ENCODE data around the gene HOXB2.

HOXB2 gene

DNA sequence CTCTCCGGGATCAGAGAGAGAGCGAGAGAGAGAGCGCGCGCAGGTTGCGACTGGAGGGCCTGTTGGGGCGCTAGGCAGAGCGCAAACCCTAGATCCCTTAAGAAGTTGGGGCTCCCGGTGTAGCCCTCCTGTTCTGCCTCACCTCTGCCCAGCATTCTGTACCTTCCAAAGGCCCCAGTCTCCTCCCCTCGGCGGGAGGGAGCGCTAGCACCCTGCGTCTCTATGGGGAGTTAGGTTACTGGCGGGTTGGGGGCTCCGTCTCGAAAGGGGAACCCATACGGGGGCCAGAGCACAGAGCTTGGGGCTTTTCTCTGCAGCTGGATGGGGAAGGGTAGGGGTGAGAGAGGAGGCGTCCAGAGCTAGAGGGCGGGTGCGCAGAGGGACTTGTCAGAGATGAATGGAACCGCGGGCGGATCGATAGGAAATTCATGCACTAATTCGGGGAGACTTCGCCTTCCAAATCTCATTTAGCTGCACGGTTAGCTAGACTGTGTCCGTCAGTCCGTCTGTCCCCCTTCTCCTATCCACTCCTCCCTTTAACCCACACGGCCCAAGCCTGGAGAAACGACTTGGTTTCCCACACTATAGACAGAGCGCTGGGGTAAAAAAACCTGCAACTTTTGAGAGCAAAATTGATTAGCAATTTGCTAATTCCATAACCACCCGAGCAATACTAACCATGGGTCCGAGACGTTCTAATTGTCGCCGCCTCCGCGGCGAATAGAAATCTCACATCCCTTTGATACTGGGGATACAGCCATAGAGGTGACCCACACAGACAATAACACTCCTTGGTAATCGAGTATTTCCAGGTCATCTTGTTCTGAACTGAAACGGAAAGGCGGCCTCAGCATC, 33.9 kb upstream of the HOXB2 start:
- no peak for DNase-seq

DNA sequence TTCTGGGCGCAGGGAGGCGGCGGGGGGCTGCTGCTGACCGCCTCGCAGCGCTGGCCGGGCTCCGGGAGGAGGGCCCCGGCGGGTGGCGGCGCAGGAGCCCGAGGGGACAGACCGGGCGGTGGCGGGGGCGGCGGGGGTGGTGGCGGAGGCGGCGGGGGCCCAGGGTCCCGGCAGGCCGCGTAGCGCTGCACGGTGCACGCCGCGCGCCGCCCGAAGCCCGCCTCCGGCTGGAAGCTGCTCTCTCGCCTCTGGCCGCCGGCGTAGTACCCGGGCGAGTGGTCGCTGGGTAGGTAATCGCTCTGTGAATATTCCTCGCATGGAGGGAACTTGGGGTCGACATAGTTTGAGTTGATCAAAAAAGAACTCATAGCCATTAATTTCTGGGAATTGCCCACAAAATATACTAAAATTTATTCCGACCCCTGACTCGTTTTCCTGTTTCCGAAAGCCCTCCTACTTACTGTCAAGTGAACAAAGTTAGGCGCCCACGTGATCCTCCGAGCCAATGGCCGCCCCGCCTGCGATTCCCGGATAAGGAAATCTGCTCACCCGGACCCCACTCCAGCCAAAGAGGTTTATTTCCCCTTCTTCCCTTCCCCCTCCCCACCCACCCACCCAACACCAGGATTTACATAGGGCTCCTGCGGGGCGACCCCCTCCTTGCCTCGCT, 33.2 kb upstream of the HOXB2 start, which contains the start of gene HOXB4:
HOXB4 (minus strand) TSS at position 405 of the 670 bp plus-strand sequence; CDS start at position 374, 31 bp downstream.
- peak; percentile 87 for DNase-seq

DNA sequence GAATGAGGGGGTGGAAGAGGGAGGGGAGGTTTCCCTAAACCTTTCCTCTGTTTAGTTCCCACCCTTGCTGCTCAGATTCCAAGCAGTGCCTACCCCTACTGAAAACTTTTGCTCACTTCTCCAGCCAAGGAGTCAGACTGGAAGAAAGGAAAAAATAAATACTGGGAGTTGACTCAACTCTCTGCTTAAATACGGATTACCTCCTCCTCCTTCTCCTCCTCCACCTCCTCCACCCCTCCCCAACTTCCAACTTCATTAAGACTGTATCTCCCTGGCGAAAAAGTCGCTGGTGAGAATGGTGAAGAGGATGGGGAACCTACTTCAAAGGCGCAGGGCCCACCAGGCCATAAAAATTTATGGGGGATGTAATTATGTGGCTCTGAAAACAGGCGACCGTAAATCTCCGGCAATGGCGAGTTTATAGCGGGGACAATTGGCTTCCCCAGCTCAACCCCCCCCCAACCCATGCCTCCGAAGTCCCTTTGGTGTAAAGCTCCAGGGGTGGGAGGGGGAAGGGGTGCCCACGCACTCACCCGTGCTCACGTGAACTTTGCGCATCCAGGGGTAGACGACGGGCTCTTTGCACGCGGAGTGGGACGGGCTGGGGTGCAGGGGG, 32.5 kb upstream of the HOXB2 start:
- DNase-seq: no peak

DNA sequence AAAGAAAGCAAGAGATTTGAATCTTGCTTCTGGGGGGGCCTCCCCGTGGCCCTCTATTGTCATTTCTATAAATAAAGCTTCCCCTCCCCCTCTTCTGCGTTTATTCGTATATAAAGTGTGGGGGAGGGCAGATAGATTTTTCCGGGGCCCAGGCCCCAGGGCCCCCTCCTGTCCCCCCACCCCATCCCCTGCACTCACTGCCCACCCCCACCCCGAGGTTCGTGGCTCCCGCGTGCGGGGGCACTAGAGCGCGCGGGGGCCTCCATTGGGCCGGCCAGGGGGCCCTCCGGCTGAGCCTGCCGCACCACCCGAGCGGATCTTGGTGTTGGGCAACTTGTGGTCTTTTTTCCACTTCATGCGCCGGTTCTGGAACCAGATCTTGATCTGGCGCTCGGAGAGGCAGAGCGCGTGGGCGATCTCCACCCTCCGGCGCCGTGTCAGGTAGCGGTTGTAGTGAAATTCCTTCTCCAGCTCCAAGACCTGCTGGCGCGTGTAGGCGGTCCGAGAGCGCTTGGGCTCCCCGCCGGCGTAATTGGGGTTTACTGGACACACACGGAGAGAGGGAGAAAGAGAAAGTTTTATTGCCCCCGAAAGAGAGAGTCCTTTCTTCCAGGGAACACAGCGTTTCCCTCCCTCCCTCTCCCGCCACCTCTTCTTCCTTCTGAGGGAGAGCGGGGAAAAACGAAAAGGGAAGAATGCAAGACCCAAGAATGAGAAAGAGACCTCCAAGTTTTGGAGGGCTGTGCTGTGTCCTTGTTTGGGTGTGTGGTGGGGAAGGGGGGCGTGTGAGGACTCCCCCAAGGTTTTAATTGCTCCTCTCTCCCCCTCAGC, 31.8 kb upstream of the HOXB2 start:
- no peak for DNase-seq

DNA sequence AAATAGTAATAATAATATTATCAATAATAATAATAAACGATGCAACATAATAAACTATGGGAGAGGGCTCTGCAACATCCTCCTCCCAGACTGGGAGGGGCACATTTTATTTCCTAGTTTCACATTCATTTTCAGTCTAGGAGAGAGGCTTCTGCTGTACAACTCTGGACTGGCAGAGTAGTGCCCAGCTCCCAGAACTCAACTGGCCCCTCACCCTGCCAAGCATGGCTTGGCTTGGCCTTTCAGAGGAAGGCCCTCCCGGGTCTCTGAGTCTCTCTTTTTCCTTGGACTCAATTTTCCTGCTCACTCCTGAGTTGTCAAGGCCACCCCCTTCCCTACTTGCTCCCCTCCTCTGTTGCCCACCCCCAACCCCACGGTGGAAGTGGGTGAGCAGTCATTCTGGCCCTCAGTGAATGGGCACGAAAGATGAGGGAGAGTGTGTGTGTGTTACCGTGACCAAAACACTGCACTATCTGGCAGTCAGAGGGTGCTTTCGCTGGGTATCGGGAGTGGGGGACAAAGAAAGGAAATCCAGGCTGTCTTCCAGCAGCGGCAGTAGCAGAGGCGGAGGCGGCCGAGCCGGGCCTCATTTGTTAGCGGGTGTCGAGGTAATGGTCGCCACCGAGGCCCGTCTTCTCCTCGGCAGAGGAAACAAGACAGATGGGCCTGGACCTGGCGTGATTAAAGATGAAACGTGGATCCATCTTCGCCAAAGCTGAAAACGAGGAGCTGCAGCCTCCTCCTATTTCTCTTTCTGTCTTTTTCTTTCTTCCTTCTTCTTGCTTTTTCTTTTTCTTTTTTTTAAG, 31.0 kb upstream of the HOXB2 start:
- no peak for DNase-seq

DNA sequence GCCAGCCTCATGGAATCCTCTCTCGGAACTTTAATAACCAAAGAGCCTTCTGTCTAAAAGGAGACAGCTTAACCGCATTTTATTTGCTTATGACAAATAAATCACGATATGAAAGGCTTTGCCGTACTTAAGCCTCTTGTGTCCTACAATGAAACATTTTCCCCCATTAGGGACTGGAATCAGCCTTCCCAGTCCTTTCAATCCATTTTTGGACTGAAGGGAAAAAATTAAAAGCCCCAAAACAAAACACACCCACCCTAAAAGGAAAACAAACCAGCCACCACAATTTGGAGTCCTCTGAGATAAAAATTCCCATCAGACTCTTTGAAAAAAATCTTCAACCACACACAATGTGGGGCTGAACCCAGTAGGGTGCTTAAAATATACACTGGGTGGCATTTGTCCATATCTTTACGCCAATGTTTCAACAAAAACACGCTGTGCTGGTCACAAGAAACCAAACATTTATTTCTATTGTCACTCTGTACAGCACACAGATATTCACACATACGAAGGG, 30.2 kb upstream of the HOXB2 start:
- no peak for DNase-seq

DNA sequence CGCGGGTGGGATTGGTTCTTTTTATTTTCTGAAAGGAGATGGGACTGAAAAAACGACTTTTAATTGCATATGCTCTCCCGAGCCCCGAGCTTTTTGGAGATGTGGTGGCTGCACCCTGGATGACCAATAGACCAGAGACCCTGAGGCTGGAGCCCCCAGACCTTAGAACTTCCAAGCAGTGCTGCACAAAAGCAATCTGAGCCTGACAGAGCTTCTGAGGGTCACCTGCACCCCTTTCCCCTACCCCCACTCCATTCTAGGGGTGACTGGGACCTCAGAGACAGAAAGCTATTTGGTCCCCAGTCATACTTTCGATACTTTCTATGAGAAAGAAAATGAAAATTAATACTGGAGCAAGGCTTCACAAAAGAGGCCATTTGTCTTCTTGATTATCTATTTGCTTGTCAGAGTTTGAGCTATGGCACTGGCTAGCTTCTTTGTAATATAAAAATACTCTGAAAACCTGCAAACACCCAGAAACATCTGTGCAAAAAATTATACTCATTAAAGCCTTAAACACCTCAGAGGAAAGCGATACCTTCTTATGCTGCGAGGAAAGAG, 29.7 kb upstream of the HOXB2 start:
- no peak for DNase-seq

DNA sequence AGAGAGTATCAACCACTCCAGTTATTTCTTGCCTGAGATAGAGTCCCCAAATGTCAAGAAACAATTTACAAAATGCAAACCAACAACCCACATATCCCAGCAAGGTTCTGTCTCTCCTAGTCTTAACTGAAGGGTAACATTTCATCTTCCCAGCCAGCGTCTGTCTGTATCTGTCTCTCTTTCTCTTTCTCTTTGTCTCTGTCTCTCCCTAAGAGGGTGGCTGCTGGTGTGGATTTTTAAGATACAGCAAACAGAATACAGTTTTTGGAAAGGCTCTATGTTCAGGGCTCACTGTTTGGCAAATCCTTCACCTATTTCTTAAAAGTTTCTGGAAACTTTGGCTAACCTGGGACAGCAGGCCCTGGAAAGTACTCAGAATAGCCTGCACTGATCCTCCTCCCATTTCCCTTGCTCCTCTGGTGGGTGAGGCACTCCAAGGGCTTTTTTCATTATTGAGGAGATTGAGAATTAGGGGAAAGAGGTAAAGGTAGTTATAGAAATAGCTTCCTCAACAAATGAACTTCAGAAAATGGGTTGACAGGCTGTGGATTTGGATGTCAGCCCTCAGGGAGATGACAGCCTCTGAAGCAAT, 27.0 kb upstream of the HOXB2 start:
- DNase-seq: no peak

DNA sequence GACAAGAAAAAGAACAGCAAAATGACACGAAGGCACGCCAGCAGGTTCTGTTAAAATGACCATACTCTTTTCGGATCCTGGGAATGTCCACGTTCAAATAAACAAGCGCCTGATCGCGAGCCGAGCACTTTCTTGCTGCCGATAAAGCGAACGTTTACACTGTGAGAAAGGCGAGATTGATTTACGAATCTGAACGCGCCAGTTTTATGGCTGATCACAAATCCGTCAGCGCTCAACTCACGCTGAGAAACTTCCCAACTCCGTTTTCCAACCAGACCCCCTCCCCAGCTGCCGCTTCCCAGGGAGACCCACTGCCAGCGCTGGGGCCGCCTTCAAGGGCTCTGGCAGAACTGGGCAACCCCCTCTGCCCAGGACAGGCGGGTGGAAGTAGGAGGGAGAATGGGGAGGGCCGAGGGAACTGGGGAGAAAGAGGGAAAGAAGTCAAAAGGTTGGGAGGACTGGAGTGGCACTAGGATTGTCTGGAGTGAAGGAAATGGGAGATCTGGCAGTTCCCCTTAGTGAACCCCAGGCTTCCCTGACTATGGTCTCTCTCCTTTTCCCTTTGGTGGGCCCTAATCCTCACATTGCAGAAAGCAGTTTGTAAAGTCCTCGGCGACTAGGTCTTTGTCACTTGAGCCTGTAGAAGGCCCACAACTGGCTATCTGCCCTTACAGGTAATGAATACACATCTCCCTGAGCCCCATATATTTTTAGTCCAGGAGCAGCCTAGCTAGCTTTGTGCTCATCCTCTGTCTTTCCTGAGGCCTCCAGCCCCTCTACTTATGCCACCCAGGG, 26.3 kb upstream of the HOXB2 start:
- no peak for DNase-seq

DNA sequence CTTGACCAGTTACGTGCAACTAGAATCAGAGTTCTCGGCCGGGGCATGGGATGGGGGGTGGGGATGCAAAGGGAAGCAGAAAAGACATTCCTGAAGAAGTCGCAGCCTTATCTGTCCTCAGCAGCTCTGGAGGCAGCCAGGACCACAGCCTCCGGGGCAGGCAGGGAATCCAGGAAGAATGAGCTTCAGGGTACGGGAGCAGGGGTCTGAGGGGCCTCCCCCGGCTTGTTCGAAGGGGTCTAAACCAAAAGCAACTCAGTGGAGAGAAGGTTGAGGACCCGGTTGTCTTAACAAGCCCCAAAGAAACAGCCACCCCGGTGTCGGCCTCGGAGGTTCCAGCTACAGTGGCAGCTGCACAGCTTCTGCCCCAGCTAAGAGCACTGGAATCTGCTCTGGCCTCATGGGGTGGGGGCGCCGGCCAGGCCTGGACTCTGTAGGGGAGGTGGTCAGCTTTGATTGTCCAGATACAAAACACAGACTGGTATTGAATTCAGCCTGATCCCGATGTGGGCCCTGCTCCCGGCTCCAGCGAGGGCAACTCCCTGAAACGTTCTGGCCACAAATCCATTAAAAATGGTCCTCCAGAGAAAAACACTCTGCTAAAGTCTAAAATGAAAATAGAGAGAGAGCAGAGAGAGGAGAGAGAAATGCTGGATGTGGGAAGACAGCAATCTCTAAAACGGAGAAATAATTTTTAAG, 25.6 kb upstream of the HOXB2 start:
- no peak for DNase-seq

DNA sequence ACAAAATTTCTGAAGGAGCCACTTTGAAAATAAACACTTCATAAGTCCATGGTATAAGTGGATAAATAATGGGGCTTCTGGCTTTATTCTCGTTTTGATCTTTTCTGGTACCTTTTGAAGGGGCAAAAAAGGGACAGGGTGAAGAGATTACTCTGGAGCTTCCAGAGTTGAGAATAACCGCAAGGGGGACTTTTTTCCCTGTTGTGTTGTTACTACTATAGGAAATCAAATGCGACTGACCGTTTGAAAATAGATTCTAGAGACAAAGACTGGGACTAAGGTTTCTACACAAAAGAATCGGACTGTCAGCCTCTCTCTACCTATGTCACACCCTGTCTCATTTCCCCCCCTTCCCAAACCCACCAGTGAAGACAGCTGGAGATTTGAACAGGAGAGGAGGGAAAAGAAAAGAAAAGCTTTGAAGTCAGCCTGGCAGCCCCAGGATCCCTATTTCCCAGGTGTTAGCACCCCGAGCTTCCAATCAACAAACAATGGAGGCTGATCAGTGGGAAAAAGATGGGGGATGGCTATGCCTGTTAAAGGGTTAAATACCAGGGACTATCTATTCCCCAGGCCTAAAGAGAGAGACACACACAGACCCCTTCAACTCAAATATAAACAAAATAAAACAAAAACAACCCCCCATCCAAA, 24.9 kb upstream of the HOXB2 start:
- DNase-seq: no peak

DNA sequence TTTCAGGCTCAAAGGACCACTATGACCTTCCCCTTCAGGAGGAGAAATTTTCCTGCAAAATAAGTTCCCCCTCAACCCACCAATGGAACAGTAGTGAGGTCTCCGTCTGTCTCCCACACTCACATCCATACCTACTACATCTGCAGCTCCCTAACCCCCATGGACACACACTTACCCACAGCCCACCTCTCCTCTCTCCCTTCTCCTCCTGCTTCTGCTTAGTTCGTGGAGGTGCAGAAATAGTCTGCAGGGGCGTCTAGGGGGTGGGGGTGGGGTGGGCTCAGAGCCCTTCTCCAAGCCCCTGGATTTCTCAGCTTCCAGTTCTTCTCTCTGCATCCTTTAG, 24.3 kb upstream of the HOXB2 start:
- DNase-seq: no peak

DNA sequence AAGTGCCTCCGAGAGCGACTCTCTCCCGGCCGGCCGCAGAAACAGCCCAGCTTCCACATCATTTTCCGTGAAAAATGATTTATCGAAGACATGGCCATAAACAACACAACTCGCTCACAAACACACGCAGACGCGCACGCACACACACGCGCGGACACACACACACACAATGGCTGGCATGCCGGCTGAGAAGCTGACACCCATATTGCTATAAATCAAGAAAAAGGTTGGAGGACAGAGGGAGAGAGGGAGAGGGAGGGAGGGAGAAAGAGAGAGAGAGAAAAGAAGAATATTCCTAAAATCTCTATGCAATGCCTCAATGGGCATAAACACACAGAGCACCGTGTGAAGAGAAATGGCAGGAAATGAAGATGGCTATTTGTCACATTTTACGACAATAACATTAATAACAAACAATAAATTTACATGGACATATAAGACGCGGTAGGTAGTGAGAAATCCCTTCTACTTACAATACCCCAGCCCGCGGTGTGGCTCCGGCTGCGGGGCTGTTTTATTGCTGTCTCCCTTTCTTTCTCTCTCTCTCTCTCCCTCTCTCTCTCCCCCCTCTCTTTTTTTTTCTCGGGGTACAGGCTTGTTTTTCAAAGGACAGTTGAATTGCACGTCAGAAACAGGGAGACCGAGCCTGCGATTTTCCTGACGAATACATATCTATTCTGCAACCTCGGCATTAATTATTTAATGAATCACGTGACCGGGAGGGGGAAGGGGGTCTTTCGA, 23.8 kb upstream of the HOXB2 start:
- DNase-seq: no peak

DNA sequence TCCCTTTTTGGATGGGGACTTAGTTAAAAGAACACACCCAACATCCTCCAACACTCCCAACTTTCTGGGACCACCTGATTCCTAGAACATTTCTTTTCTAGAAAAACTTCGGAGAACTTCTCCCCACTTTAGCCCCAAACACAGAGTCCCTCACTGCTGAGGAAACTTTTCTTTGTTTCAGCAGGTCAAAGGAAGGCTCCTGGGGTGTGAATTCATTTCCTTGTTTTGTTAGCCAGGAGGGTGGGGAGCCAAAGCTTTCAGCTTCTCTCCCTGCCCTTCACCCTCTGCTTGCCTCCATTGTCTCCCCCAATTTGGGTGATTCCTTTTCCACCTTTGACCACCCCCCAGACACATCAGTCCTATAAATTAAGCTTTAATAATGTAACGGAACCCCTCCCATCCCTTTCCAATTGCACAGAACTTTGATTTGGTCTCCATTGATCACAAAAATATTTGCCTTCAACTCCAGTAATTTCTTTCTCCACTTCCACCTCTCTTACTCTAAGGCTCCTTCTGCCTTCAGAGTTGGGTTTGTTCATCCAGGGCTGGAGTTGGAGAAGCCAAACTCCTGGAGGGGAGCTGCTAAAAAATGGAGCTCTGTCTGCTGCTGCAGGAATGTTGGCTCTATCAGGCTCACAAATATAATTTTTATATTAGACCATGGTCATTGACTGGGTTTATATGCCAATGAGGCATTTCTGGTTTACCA, 22.9 kb upstream of the HOXB2 start:
- DNase-seq: no peak

DNA sequence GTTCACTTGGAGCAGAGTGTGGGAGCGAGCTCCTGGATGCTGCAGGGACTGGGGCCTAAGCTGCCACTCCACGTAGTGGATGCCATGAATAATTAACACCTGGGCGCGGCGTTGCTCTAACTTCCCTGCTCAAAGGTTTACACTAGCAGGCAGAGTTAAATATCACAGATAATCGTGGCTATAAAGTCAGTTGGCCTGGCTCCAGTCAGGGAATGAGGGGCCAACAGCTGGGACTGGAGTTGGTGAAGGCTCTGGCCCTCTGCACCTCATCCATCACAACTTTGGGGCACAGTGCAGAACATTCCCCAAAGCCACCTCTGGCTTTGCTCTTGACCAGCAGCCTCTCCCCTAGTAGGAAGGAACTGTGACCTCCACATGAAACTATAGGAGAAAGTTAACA, 22.3 kb upstream of the HOXB2 start:
- no peak for DNase-seq

DNA sequence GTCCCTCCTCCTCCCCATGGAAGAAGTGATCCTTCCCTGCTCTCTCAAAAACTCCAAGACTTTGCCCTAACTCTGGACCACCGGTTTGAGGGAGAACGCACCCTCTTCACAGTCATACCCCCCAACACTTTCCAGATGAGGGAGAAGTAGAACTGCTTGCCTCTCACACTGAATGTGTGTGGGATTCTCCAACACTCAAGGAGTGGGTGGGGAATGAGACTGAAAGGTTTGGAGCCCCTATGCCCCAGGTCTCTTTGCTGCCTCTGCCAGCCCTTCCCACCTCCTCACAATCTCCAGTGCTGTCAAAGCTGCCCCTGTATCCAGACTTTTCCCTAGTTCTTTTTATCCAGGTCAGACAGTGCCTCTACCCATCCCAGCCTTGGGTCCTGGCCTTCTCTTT, 21.8 kb upstream of the HOXB2 start:
- no peak for DNase-seq

DNA sequence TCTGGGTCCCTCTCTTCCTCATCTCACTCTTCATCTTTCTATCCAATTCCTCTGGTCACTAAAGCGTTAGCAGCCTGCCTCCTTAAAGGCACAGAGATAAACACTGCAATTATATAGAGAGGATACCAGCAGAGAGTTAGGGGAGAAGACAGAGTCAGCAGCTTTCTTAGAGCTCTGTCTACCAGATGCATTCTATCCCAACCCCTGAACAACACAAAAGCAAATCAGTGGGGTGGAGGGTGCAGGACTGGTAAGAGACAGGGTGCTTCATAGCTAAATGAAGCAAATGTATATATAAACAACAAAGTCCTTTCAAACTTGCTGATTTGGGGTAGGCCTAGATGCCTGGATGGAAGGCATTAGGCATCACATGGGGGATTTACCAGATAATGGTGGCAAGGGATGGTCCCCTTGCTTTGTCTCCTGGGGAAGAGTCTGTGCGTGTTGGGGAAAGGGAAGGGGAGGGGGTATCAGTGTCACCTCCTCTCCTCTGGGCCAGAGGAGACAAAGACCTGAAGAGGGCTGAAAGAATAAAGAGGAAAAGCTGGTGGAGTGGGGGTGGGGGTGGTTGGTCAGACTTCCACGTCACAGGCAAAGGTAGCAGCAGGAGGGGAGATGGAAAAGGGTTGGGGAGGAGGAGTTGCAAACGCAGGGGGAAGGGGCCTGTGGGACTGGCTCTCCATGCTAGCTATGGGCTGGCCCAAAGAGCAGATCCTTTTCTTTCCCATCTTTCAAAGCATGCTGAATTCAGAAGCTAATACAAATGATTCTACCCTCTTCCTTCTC, 21.2 kb upstream of the HOXB2 start:
- no peak for DNase-seq

Measured in activated effector memory CD4-positive, alpha-beta T cell treated with anti-CD3 and anti-CD28 coated beads, Interleukin-2, amount 50 U/mL, for 16 hours (primary cell).